HepG2 (cell line): ENCODE results near the gene CHST3. TPM values are rescaled to one million over a fixed set of nuclear protein-coding genes. Genes with fewer than 3 reads are reported as not detected.

ENCODE experiments used
- ATAC-seq: fragments of 200-7000 bp; cut with Tn5 transposase; 3 replicates; pipeline ENCODE4 v1.9.1; 2020; ENCODE audit warnings: mild to moderate bottlenecking, moderate library complexity
- BruUV-seq: library from RNA; stranded (reverse); fragments of 400-500 nt; replicated peaks from 2 replicates; lab custom pipeline; 2021; lab: Mats Ljungman, UMichigan
- CTCF ChIA-PET: fragments of 300-600 bp; formaldehyde crosslinking; extraction: SDS; loops from one replicate; lab custom pipeline; 2021; ENCODE audit warnings: low total read pairs, inconsistent platforms, low intra/inter-chr PET ratio; lab: Yijun Ruan, JAX
- POLR2A ChIA-PET: fragments of 350-600 bp; sonication (Branson Sonifier 250); formaldehyde crosslinking; loops from one replicate; lab custom pipeline; 2020; ENCODE audit warnings: antibody characterized with exemption, inconsistent platforms; lab: Yijun Ruan, JAX
- DNase-seq: peaks from one replicate; pipeline ENCODE4 v3.0.0-alpha.2; 2015; ENCODE audit warnings: low spot score
- FAIRE-seq: peaks from 3 replicates; lab custom pipeline; 2011; peaks lifted over from hg19 to GRCh38; lab: Jason Lieb, UNC
- H2AFZ ChIP-seq: one replicate; pipeline ENCODE4 v1.6.1; 2011; ENCODE audit warnings: low read length, inconsistent platforms
- H3K27ac ChIP-seq: fragments of 300-600 bp; 3 replicates; pipeline ENCODE4 v1.8.0; 2011; ENCODE audit warnings: mixed run types, mild to moderate bottlenecking, mixed read lengths, low read length, inconsistent platforms; ENCODE audit not compliant: insufficient read depth; ENCODE audit errors: extremely low read length
- H3K27me3 ChIP-seq, 2 experiments: fragments of 200-600 bp in 1 of 2; 2 replicates in 1 of 2; 3 replicates in 1 of 2; pipeline versions ENCODE4 v1.6.0 to v1.8.0; 2011; ENCODE audit warnings: low read length in 2 of 2, mild to moderate bottlenecking in 2 of 2, moderate library complexity in 2 of 2, inconsistent platforms in 1 of 2; ENCODE audit not compliant: insufficient read depth in 2 of 2, control insufficient read depth in 1 of 2
- H3K36me3 ChIP-seq, 2 experiments: fragments of 200-600 bp in 1 of 2; replicated peaks in 1 of 2; 2 replicates in 1 of 2; 3 replicates in 1 of 2; pipeline versions ENCODE4 v1.5.1 to v1.8.0; 2011; ENCODE audit warnings: low read length in 2 of 2, inconsistent platforms in 1 of 2; ENCODE audit not compliant: insufficient read depth in 2 of 2, control insufficient read depth in 1 of 2
- H3K4me1 ChIP-seq: 2 replicates; pipeline ENCODE4 v1.5.1; 2012; ENCODE audit warnings: low read length, inconsistent platforms; ENCODE audit not compliant: insufficient read depth
- H3K4me2 ChIP-seq: 2 replicates; pipeline ENCODE4 v1.6.0; 2011; ENCODE audit warnings: low read depth, low read length, inconsistent platforms
- H3K4me3 ChIP-seq, 3 experiments: fragments of 200-600 bp in 1 of 3; sonication (generic), shearing (Covaris generic) in 1 of 3; replicated peaks in 1 of 3; 2 replicates each; pipeline ENCODE4 v1.5.1; 2011 to 2016; ENCODE audit warnings: low read length in 3 of 3, inconsistent platforms in 2 of 3, low read depth in 2 of 3, mild to moderate bottlenecking in 2 of 3, control low read depth in 1 of 3, mixed read lengths in 1 of 3; ENCODE audit not compliant: insufficient read depth in 1 of 3
- H3K79me2 ChIP-seq: one replicate; pipeline ENCODE4 v1.6.1; 2011; ENCODE audit warnings: low read length, inconsistent platforms; ENCODE audit not compliant: insufficient read depth
- H3K9ac ChIP-seq: 2 replicates; pipeline ENCODE4 v1.6.0; 2011; ENCODE audit warnings: mild to moderate bottlenecking, low read depth, low read length, inconsistent platforms; ENCODE audit not compliant: insufficient read depth
- H3K9me3 ChIP-seq: 2 replicates; pipeline ENCODE4 v1.5.1; 2012; ENCODE audit warnings: mild to moderate bottlenecking, low read length
- H4K20me1 ChIP-seq: 2 replicates; pipeline ENCODE4 v1.6.0; 2011; ENCODE audit warnings: inconsistent platforms, mild to moderate bottlenecking, low read length, moderate library complexity; ENCODE audit not compliant: insufficient read depth
- CEBPB ChIP-seq: IDR thresholded peaks from 2 replicates; pipeline ENCODE4 v1.6.1; 2011; ENCODE audit warnings: low read depth, low read length, improper control_type of control experiment, borderline replicate concordance
- CEBPG ChIP-seq: IDR thresholded peaks from 2 replicates; pipeline ENCODE4 v1.6.1; 2016
- EEA1 ChIP-seq: sonication (generic); formaldehyde crosslinking; IDR thresholded peaks from 2 replicates; pipeline ENCODE4 v1.5.1; 2020; ENCODE audit warnings: mild to moderate bottlenecking, missing genetic modification reagents, borderline replicate concordance
- FLYWCH1 ChIP-seq: sonication (generic); formaldehyde crosslinking; IDR thresholded peaks from 2 replicates; pipeline ENCODE4 v1.8.1; 2023; ENCODE audit warnings: mild to moderate bottlenecking, missing genetic modification reagents
- FOXO4 ChIP-seq: sonication (generic); formaldehyde crosslinking; conservative IDR thresholded peaks from 2 replicates; pipeline ENCODE4 v1.8.1; 2023; ENCODE audit warnings: missing genetic modification reagents
- MED8 ChIP-seq: sonication (generic); formaldehyde crosslinking; IDR thresholded peaks from 2 replicates; pipeline ENCODE4 v1.8.1; 2023; ENCODE audit warnings: mild to moderate bottlenecking, missing genetic modification reagents; ENCODE audit not compliant: insufficient replicate concordance
- PRDM15 ChIP-seq: sonication (generic); formaldehyde crosslinking; IDR thresholded peaks from 2 replicates; pipeline ENCODE4 v1.4.0; 2020; ENCODE audit warnings: missing genetic modification reagents
- TCF7L2 ChIP-seq: IDR thresholded peaks from 2 replicates; pipeline ENCODE4 v1.6.1; 2011; ENCODE audit warnings: mild to moderate bottlenecking, low read depth, low read length, moderate library complexity
- ZFP36L2 ChIP-seq: sonication (generic); formaldehyde crosslinking; IDR thresholded peaks from 2 replicates; pipeline ENCODE4 v1.4.0; 2020; ENCODE audit warnings: missing genetic modification reagents
- ZNF263 ChIP-seq: sonication (generic); formaldehyde crosslinking; IDR thresholded peaks from 2 replicates; pipeline ENCODE4 v1.4.0; 2020; ENCODE audit warnings: missing genetic modification reagents
- ZNF687 ChIP-seq: sonication (generic); formaldehyde crosslinking; IDR thresholded peaks from 2 replicates; pipeline ENCODE4 v1.5.1; 2020; ENCODE audit warnings: mild to moderate bottlenecking, missing genetic modification reagents, moderate library complexity
- ZNF781 ChIP-seq: sonication (generic); formaldehyde crosslinking; IDR thresholded peaks from 2 replicates; pipeline ENCODE4 v1.5.1; 2020; ENCODE audit warnings: borderline replicate concordance, mild to moderate bottlenecking, missing genetic modification reagents; ENCODE audit errors: not compliant biosample characterization
- WGBS: methylation state at CpG from one replicate; pipeline ENCODE4 v1.1.6; 2017; ENCODE audit warnings: low lambda C conversion rate; 5-methylcytosine and 5-hydroxymethylcytosine counted together
- in situ Hi-C: cut with HindIII; loops from 2 replicates; pipeline ENCODE4 v1.10.0; 2017; ENCODE audit warnings: low pct_unique_long_range_greater_than_20kb; ENCODE audit not compliant: extremely low pct_ligation_motif_present
- intact Hi-C: fragments of 100-400 bp; cut with micrococcal nuclease; formaldehyde crosslinking; loops from one replicate; pipeline ENCODE4 v1.10.0; 2022; ENCODE audit not compliant: unreplicated experiment
- polyA plus RNA-seq, 8 experiments: library from polyadenylated mRNA; depleted of rRNA in 3 of 8; stranded (reverse) in 7 of 8; unstranded in 1 of 8; fragments of >200 nt; fragmentation: Illumina TruSeq in 4 of 8; extraction: Trizol in 4 of 8; gene quantifications; 2 replicates each; pipeline versions ENCODE4 v1.2.1 to v1.2.3, GENCODE V29; 2011 to 2016; ENCODE audit warnings: low read depth in 4 of 8, missing spikeins in 1 of 8, mixed read lengths in 1 of 8; ENCODE audit not compliant: insufficient read depth in 1 of 8
- total RNA-seq, 5 experiments: library from RNA; depleted of rRNA; stranded (reverse); fragments of >200 nt; fragmentation: Illumina TruSeq; extraction: Trizol; gene quantifications; 2 replicates each; pipeline ENCODE4 v1.2.3, GENCODE V29; 2016; ENCODE audit warnings: low read depth in 1 of 5

CHST3 gene
- total and polyA plus RNA-seq, 2 of the 13 experiments (the other 11 are each of a cell fraction or from before 2014, with no cell fraction given): 7.2 to 18.7 TPM

- Histone ChIP-seq H4K20me1 (no peaks in the 10 kb centered on the region), H3K4me1 (peaks cover 47% of the 10 kb centered on the region), H3K9me3 (no peaks in the 10 kb centered on the region), H3K9ac (peak overlapping the region; percentile 20; the same call in 1 of the 2 replicates), H2AFZ (no peak overlapping the region), H3K36me3 (peaks cover 16 to 42% of the 10 kb centered on the region in 2 experiments; a peak in 4 of 5 replicates), H3K27me3 (no peaks in the 10 kb centered on the region), H3K27ac (peak overlapping the region; percentile 65), H3K79me2 (no peaks in the 10 kb centered on the region), H3K4me3 (no peak overlapping the region), H3K4me2 (no peak overlapping the region)
- in situ Hi-C loops (no loop called here), intact Hi-C loops (no loop called here)
- FAIRE-seq: no peak
- ChIA-PET POLR2A (interaction anchor here (1.8 to 2.1 kb wide), 2 partner anchors 21 to 39 kb away, joined by 5 to 7 read pairs; no protein-coding TSS in a partner anchor), CTCF (no interaction called here)
- no peak for ATAC-seq
- WGBS: 69% methylated on average over 9 of the region's 12 CpGs
- no TSS peak for BruUV-seq
- no peak for DNase-seq
- no peak for TF ChIP-seq FLYWCH1 (CRISPR knock-in tag)
- TF ChIP-seq ZNF781 (CRISPR knock-in tag): no peak
- peak; percentile 63 for TF ChIP-seq CEBPG (CRISPR knock-in tag)
- TF ChIP-seq TCF7L2: no peak
- peak; percentile 28; the same call in 1 of the 2 replicates for TF ChIP-seq ZNF687
- TF ChIP-seq FOXO4 (CRISPR knock-in tag): no peak
- TF ChIP-seq ZNF263: peak; percentile 55; the same call in 1 of the 2 replicates
- TF ChIP-seq EEA1: no peak
- TF ChIP-seq MED8 (CRISPR knock-in tag): no peak
- no peak for TF ChIP-seq PRDM15 (CRISPR knock-in tag)
- TF ChIP-seq ZFP36L2 (CRISPR knock-in tag): no peak
- peak; percentile 28; the same call in 1 of the 2 replicates for TF ChIP-seq CEBPB
These were observed 45.4 kb downstream of the CHST3 start for GRCh38 chr10:72009425-72010081.
